ENCODE measurements around the gene AHCYL2. TPM values are rescaled to one million over a fixed set of nuclear protein-coding genes. Genes with fewer than 3 reads are reported as not detected.
A peak's percentile ranks its signal among the peaks of the same experiment; 100 is the strongest.

AHCYL2 gene
- total RNA-seq, 1 experiment from 2014 or later = 17.0 TPM

GRCh38 chr7:129187681-129188371 lies 37.0 kb upstream of the AHCYL2 start (continued):
- no peak for TF ChIP-seq CTCF (IDR thresholded peaks at IDR 0.05 in 2 of 3, conservative IDR thresholded peaks at IDR 0.05 in 1 of 3; ENCODE audit: borderline replicate concordance in 1 of 3, insufficient read depth in 1 of 3, low read depth in 2 of 3, low read length in 2 of 3)

- DNase-seq (ENCODE audit: low read depth, low spot score) = no peak
- peak within 1 kb of the TSS; percentile 51 to 64 for H3K4me3 ChIP-seq (replicated peaks in 1 of 2; ENCODE audit: low read depth in 1 of 2, low read length in 2 of 2)
- peak within 1 kb of the TSS; percentile 53; the same call in 1 of the 2 replicates for H3K27ac ChIP-seq (ENCODE audit: low read depth, low read length)
- ChIA-PET RAD21 (ENCODE audit: low non-redundant PET in 1 of 2, low total read pairs in 2 of 2, uncharacterized antibody in 2 of 2, unreplicated experiment in 2 of 2) (interaction anchor here (0.6 to 0.7 kb wide), 2 partner anchors 37 to 223 kb away, joined by 3 to 4 read pairs; no protein-coding TSS in a partner anchor), CTCF (interaction anchor here (0.6 to 0.7 kb wide), 2 partner anchors 25 to 347 kb away, joined by 3 to 4 read pairs; no protein-coding TSS in a partner anchor), POLR2A (interaction anchor here (0.9 kb wide), 1 partner anchor 25 kb away, joined by 6 read pairs; no protein-coding TSS in a partner anchor)
- TF ChIP-seq ZFX (IDR thresholded peaks at IDR 0.05) = peak; percentile 66
- no peak for TF ChIP-seq ZBTB33 (IDR thresholded peaks at IDR 0.05; ENCODE audit: extremely low read depth, insufficient replicate concordance, low read length)
- TF ChIP-seq POLR2AphosphoS5 (IDR thresholded peaks at IDR 0.05; ENCODE audit: low read depth, low read length) = peak; percentile 47
- intact Hi-C loops (cut with micrococcal nuclease) = no loop called here
- no peak within 1 kb of the TSS for H2AFZ ChIP-seq (ENCODE audit: low read depth, low read length, poor library complexity, severe bottlenecking)
- no peaks in the 10 kb centered on the region for H4K20me1 ChIP-seq (ENCODE audit: insufficient read depth)
- ATAC-seq = peak; percentile 77
- H3K4me1 ChIP-seq (ENCODE audit: control insufficient read depth in 1 of 2, insufficient read depth in 2 of 2, low read length in 2 of 2) = peaks cover 0 to 12% of the 10 kb centered on the region in 2 experiments; a peak in 1 of 4 replicates
- no peaks in the 10 kb centered on the region for H3K9me2 ChIP-seq (ENCODE audit: insufficient read depth)
- BruUV-seq (replicated peaks) = no TSS peak
- no peaks in the 10 kb centered on the region for H3K27me3 ChIP-seq (ENCODE audit: insufficient read depth, low read length)
- H3K9me3 ChIP-seq (ENCODE audit: control insufficient read depth in 1 of 2, insufficient read depth in 1 of 2, low read depth in 1 of 2, low read length in 2 of 2) = no peaks in the 10 kb centered on the region
- no peaks in the 10 kb centered on the region for H3K79me2 ChIP-seq (ENCODE audit: insufficient read depth, low read length)
- H3K4me2 ChIP-seq (ENCODE audit: low read length) = peak within 1 kb of the TSS; percentile 79
- no peaks in the 10 kb centered on the region for H3K36me3 ChIP-seq (ENCODE audit: control insufficient read depth in 1 of 2, insufficient read depth in 2 of 2, low read length in 2 of 2)
- H3K9ac ChIP-seq (ENCODE audit: low read length) = peak within 1 kb of the TSS; percentile 66
Observed at GRCh38 chr7:129188372-129188891, 36.4 kb upstream of the AHCYL2 start, which contains the start of gene SMO. TSS of gene SMO (plus strand) at chr7:129188633. CDS start at chr7:129189152, 519 bp downstream.

Measured in HCT116 (cell line).